Endodermal cell (in vitro differentiated cells): ENCODE data around the gene SEC14L1. TPM values are rescaled to one million over a fixed set of nuclear protein-coding genes. Genes with fewer than 3 reads are reported as not detected.

Experiments used
- DNase-seq: peaks from one replicate; pipeline ENCODE4 v3.0.0-alpha.2; 2017
- H3K27ac ChIP-seq: 2 replicates; pipeline ENCODE4 v1.5.1; 2013; ENCODE audit warnings: mild to moderate bottlenecking, low read depth, low read length, moderate library complexity
- H3K27me3 ChIP-seq: 2 replicates; pipeline ENCODE4 v1.6.1; 2013; ENCODE audit warnings: mild to moderate bottlenecking, low read length, moderate library complexity; ENCODE audit not compliant: insufficient read depth, control insufficient read depth, poor library complexity, severe bottlenecking
- H3K36me3 ChIP-seq: 2 replicates; pipeline ENCODE4 v1.7.0; 2013; ENCODE audit warnings: mild to moderate bottlenecking, low read length, moderate library complexity; ENCODE audit not compliant: control insufficient read depth, insufficient read depth
- H3K4me1 ChIP-seq: one replicate; pipeline ENCODE4 v1.7.0; 2013; ENCODE audit warnings: low read length; ENCODE audit not compliant: control insufficient read depth, insufficient read depth
- H3K4me3 ChIP-seq: 2 replicates; pipeline ENCODE4 v1.5.1; 2013; ENCODE audit warnings: mild to moderate bottlenecking, low read length, moderate library complexity
- H3K9ac ChIP-seq: 2 replicates; pipeline ENCODE4 v1.6.1; 2013; ENCODE audit warnings: mild to moderate bottlenecking, low read length, moderate library complexity; ENCODE audit not compliant: poor library complexity, severe bottlenecking; ENCODE audit errors: extremely low read depth
- H3K9me3 ChIP-seq: 2 replicates; pipeline ENCODE4 v1.6.1; 2013; ENCODE audit warnings: mild to moderate bottlenecking, low read length, moderate library complexity; ENCODE audit not compliant: control insufficient read depth
- H3K27ac Mint-ChIP-seq: 2 replicates; pipeline ENCODE4 v1.8.0; 2020; ENCODE audit warnings: mixed read lengths
- H3K27me3 Mint-ChIP-seq: 2 replicates; pipeline ENCODE4 v1.8.0; 2021; ENCODE audit warnings: mild to moderate bottlenecking, mixed read lengths; ENCODE audit not compliant: insufficient read depth
- H3K36me3 Mint-ChIP-seq: 2 replicates; pipeline ENCODE4 v1.8.0; 2020; ENCODE audit warnings: low read depth, mixed read lengths
- H3K4me1 Mint-ChIP-seq: 2 replicates; pipeline ENCODE4 v1.8.0; 2020; ENCODE audit warnings: mixed read lengths
- H3K4me3 Mint-ChIP-seq: 2 replicates; pipeline ENCODE4 v1.8.0; 2020; ENCODE audit warnings: mild to moderate bottlenecking, moderate library complexity, mixed read lengths
- H3K9me3 Mint-ChIP-seq: 2 replicates; pipeline ENCODE4 v1.8.0; 2020; ENCODE audit warnings: mild to moderate bottlenecking, mixed read lengths
- CTCF ChIP-seq: fragments of 200-600 bp; sonication (generic); conservative IDR thresholded peaks from 2 replicates; pipeline ENCODE4 v1.5.0; 2021; ENCODE audit warnings: antibody characterized with exemption, mild to moderate bottlenecking
- WGBS, 2 experiments: methylation state at CpG; one replicate each; pipeline versions ENCODE4 v1.1.5 to v1.1.7; 2013; ENCODE audit warnings: missing lambda C conversion rate in 2 of 2, mixed read lengths in 1 of 2; ENCODE audit not compliant: insufficient coverage in 1 of 2, insufficient read length in 1 of 2; 5-methylcytosine and 5-hydroxymethylcytosine counted together
- total RNA-seq, 2 donors: library from RNA; stranded (reverse); fragmentation: NEBNext Ultra II Directional in 1 of 2; extraction: Animal tissue kit (Norgen Biotek cat#: 25700) in 1 of 2; gene quantifications; 2 replicates in 1 of 2; 3 replicates in 1 of 2; pipeline ENCODE4 v1.2.1, GENCODE V29; 2021

The SEC14L1 gene
- total RNA-seq, 2 donors from 2014 or later, result 77.0 to 87.4 TPM

GRCh38 chr17:77203436-77203835 is 62.7 kb downstream of the SEC14L1 start:
- no peak overlapping the region for H3K4me3 ChIP-seq
- H3K4me1 ChIP-seq, result no peaks in the 10 kb centered on the region
- H3K27ac Mint-ChIP-seq, result peak overlapping the region; percentile 35
- no peak overlapping the region for H3K4me3 Mint-ChIP-seq
- no peak overlapping the region for H3K9ac ChIP-seq
- no peak for DNase-seq
- H3K9me3 Mint-ChIP-seq, result no peaks in the 10 kb centered on the region
- H3K4me1 Mint-ChIP-seq, result peaks cover 3% of the 10 kb centered on the region
- 96 to 100% methylated on average over 5 to 12 of the region's 12 CpGs for WGBS, 2 experiments
- H3K9me3 ChIP-seq, result no peaks in the 10 kb centered on the region
- H3K36me3 ChIP-seq, result peaks cover 62% of the 10 kb centered on the region
- H3K27me3 Mint-ChIP-seq, result no peaks in the 10 kb centered on the region
- no peak overlapping the region for H3K27ac ChIP-seq
- no peaks in the 10 kb centered on the region for H3K27me3 ChIP-seq
- H3K36me3 Mint-ChIP-seq, result peaks cover 77% of the 10 kb centered on the region
- no peak for TF ChIP-seq CTCF

GRCh38 chr17:77203846-77204245 is 63.1 kb downstream of the SEC14L1 start:
- peaks cover 66% of the 10 kb centered on the region for H3K36me3 ChIP-seq
- peaks cover 75% of the 10 kb centered on the region for H3K36me3 Mint-ChIP-seq
- 94 to 99% methylated on average over 9 to 13 of the region's 13 CpGs for WGBS, 2 experiments

GRCh38 chr17:77204536-77204935 is 63.8 kb downstream of the SEC14L1 start:
- Histone ChIP-seq H3K36me3 (peaks cover 67% of the 10 kb centered on the region), H3K27me3 (no peaks in the 10 kb centered on the region), H3K9ac (no peak overlapping the region), H3K4me1 (no peaks in the 10 kb centered on the region), H3K9me3 (no peaks in the 10 kb centered on the region), H3K4me3 (no peak overlapping the region), H3K27ac (no peak overlapping the region)
- no peak for TF ChIP-seq CTCF
- WGBS, 2 experiments, result 83 to 89% methylated on average over 4 to 8 of the region's 8 CpGs
- Mint-ChIP-seq H3K9me3 (no peaks in the 10 kb centered on the region), H3K4me1 (peaks cover 3% of the 10 kb centered on the region), H3K4me3 (no peak overlapping the region), H3K27me3 (no peaks in the 10 kb centered on the region), H3K36me3 (peaks cover 75% of the 10 kb centered on the region), H3K27ac (no peak overlapping the region)
- no peak for DNase-seq

More at GRCh38 chr17:77203846-77204245, 63.1 kb downstream of the SEC14L1 start:
- H3K4me3 Mint-ChIP-seq, result no peak overlapping the region
- no peak overlapping the region for H3K27ac Mint-ChIP-seq
- H3K9ac ChIP-seq, result no peak overlapping the region
- H3K27me3 Mint-ChIP-seq, result no peaks in the 10 kb centered on the region
- no peaks in the 10 kb centered on the region for H3K27me3 ChIP-seq
- no peak for DNase-seq
- H3K4me1 ChIP-seq, result no peaks in the 10 kb centered on the region
- H3K4me1 Mint-ChIP-seq, result peaks cover 3% of the 10 kb centered on the region
- no peaks in the 10 kb centered on the region for H3K9me3 ChIP-seq
- TF ChIP-seq CTCF, result no peak
- H3K4me3 ChIP-seq, result no peak overlapping the region
- H3K9me3 Mint-ChIP-seq, result no peaks in the 10 kb centered on the region
- H3K27ac ChIP-seq, result no peak overlapping the region
